ENCODE data around the gene LIX1.
"Not testable (repeated sequence)": the region's sequence is repeated elsewhere in the genome, so short reads cannot be mapped to it uniquely, and the experiment has no call there.

- TF ChIP-seq, protein P1, sequence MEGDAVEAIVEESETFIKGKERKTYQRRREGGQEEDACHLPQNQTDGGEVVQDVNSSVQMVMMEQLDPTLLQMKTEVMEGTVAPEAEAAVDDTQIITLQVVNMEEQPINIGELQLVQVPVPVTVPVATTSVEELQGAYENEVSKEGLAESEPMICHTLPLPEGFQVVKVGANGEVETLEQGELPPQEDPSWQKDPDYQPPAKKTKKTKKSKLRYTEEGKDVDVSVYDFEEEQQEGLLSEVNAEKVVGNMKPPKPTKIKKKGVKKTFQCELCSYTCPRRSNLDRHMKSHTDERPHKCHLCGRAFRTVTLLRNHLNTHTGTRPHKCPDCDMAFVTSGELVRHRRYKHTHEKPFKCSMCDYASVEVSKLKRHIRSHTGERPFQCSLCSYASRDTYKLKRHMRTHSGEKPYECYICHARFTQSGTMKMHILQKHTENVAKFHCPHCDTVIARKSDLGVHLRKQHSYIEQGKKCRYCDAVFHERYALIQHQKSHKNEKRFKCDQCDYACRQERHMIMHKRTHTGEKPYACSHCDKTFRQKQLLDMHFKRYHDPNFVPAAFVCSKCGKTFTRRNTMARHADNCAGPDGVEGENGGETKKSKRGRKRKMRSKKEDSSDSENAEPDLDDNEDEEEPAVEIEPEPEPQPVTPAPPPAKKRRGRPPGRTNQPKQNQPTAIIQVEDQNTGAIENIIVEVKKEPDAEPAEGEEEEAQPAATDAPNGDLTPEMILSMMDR (conservative IDR thresholded peaks at IDR 0.05 in 1 of 2, IDR thresholded peaks at IDR 0.05 in 1 of 2; ENCODE audit: low read depth in 1 of 2, low read length in 2 of 2) = not testable (repeated sequence)
- not testable (repeated sequence) for TF ChIP-seq EZH2 (IDR thresholded peaks at IDR 0.05; ENCODE audit: low read length, missing control alignments)
These were observed 47.1 kb upstream of the LIX1 start for GRCh38 chr5:97189523-97189922.
